GM04503 (cell line): ENCODE data around the gene KRT15.

Source experiments
- DNase-seq: peaks from one replicate; pipeline ENCODE4 v3.0.0-alpha.2; 2012; ENCODE audit warnings: low read depth

Gene KRT15

DNA sequence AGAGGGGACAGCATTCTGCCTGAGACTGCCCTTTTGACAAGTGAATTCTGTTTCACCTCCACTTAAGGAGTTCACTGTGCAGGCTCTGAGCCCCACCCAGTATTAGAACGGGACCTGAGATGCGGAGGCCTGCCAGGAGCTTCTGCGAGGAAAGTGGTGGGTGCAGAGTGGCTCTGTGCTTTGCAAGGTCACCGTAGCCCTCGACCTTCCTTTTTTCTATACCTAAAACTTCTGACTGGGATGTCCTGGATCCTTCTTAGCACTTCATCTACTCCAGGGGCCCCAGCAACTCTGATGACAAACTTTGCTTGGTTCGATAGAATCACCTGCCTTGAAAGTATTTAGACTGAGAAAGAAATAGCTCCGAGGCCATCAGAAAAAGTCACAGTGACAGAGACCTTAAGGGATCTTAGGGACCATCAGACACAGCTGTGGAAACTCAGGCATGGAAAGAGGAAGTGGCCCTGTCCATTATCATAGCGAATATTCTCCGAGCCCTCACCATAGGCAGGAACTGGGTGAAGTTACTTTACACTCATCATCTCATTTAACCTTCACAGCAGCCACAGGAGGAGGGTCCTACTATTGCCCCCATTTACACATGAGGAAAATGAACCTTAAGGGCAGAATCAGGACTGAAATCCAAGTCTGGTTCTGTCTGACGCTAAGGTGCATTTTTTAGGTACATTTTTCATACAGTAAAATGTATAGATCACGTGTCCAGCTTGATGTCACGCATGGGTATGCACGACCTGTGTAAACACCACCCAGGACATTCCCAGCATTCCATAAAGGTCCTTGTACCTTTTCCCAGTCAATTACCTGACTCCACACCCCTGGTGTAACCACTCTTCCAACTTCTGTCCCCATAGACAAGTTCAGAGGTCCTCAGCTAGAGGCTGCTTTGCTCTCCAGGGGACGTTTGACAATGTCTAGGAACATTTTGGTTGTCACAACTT is 12.6 kb downstream of the KRT15 start:
- DNase-seq: no peak

DNA sequence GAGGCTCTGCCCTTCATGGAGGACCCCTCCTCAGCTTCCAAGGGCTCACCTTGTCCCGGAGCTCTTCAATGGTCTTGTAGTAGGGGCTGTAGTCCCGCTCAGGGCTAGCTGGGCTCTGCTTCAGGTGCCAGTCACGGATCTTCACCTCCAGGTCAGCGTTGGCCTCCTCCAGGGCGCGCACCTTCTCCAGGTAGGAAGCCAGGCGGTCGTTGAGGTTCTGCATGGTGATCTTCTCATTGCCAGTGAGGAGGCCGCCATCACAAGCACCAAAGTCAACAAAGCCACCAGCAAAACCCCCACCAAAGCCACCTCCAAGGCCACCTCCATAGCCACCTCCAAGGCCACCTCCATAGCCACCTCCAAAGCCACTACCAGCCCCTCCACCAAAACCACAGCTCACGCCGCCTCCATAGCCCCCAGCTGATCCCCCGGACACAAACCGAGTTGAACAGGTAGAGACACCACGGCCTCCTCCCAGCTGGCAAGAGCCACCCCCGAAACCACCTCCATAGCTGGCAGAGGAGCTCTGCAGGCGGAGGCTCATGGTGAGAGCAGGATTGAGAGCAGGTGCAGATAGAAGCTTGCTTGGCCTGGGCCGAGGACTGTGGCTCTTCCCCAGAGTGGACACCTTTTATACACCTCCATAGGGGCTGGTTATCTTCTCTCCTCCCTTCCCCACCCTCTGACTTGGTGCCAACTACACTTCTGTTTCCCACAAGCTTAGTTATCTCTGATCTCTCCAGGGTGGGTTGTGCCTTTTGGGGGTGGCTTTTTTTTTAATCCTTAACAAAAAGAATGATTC is 13.5 kb downstream of the KRT15 start, which contains the start of gene KRT13:
KRT13 (minus strand) TSS at position 606 of the 802 bp plus-strand sequence; CDS start at position 544, 62 bp downstream.
- no peak for DNase-seq

- no peak for DNase-seq
Measured at GRCh38 chr17:41504246-41504977, 14.3 kb downstream of the KRT15 start.

- no peak for DNase-seq
Measured at GRCh38 chr17:41503202-41503601, 15.5 kb downstream of the KRT15 start.

DNA sequence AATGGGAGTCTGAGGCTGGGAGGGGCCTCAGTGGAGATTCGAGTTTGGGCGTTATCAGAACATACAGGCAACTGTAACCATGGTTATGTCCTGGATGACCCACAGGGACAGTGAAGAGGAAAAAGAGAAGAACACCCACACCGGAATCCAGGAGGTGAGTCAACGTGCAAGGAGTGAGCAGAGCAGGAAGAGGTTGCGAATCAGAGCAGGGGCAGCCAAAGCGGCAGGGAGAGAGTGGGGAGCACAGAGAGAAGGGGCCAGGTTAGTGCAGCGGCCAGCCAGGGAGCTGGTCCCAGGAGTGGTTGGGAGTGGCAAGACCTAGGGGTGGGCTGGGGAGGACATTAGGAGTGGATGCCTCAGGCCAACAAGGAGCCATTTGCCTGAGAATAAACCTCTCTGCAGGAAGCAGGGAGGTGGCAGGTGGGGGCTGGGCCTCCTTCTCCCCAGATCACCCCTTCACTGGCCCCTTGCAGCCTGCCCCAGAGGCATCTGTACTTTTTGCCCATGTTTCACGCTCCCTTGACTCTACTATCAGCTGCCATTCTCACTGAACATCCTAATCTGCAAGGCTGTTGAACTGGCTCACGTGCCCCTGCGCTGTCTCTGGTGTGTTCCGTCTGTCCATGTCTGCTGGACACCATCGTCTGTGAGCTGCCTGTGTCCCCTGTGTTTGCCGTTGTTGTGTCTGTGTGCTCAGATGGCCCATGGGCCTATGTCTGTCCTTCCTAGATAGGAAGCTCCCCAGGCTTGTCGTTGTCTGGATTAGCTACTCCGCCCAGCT is 18.4 kb downstream of the KRT15 start:
- no peak for DNase-seq

DNA sequence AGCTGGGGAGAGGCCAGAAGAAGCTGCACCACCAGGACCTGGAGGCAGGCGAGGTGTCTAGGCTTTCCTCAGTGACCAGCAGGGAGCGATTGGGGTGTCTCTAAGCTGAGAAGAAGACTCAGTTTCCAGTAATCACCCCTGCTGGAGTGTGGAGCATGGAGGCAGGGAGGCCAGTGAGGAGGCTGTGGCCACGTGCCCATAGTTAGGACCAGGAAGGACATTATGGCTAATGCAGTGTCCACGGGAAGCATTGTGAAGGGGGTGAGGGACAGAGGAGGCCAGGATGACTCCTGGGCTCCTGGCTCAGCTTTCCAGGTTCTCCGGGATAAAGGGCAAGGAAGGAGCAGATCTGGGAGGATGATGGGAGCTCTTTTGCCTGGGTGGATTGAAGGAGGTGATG is 19.0 kb downstream of the KRT15 start:
- no peak for DNase-seq

DNA sequence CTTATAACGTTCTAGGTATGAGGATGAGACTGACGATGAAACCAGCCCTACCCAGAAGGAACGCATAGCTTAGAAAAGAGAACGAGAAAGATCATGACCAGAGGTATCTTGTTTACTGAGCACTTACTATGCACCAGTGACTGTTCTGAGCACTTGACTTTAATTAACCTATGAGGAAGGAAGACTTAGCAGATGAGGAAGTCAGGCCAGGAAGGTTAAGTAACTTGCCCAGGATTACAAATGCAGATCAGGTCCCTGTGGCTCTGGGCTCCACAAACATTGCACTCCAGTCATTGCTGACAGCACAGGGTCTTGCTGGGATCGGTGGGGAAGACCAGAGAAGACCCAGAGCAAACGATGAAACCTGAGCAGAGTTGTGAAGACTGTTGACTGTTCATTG is 20.4 kb downstream of the KRT15 start:
- DNase-seq: no peak

- DNase-seq: peak; percentile 51
Measured at GRCh38 chr17:41496803-41497484, 21.7 kb downstream of the KRT15 start.

DNA sequence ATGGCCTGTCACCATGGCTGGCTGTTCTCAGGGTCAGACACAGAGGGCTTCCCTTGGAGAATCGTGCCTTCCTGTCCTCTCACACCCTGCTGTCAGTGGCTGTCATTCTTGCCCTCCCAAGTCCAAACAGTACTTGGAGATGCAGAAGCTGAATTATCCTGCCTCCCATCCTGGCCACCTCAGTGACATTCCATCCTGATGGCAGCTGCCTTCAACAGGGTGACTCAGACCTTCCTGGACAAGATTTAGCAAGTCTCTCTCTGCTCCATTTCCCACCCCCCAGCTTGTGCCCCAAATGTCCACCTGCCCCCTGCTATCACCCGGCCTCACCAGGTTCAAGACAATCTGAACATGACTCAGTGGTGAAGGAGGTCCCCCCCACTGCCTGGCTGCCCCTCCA is 24.2 kb downstream of the KRT15 start:
- DNase-seq: no peak

DNA sequence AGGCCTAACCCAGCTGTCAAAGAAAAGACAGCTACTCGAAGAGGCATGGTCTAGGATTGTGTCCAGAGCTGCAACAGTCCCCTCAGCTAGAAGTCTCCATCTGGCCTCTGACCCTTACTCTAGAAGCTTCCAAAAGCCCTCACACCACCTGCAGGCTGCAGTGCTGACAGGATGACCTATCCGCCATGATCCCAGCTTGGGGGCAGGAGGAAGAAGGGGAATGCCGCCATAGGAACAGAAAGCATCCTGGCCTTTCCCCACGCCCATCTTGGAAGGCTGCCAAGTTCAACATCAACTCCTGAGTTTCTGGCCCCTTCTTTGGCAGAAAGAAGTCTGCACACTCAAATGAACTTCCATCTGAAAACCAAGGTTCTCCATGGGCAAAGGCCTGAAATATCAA is 25.9 kb downstream of the KRT15 start:
- DNase-seq: no peak

GRCh38 chr17:41492351-41492750 is 26.3 kb downstream of the KRT15 start:
- DNase-seq: no peak

GRCh38 chr17:41491476-41491875 is 27.2 kb downstream of the KRT15 start:
- no peak for DNase-seq

- no peak for DNase-seq
Measured at GRCh38 chr17:41490000-41490990, 28.4 kb downstream of the KRT15 start.

GRCh38 chr17:41489531-41489930 is 29.2 kb downstream of the KRT15 start, which contains the start of gene KRT36:
Gene KRT36, minus strand, starts transcription at chr17:41489910. Its CDS starts 46 bp downstream, at chr17:41489864.
- no peak for DNase-seq

DNA sequence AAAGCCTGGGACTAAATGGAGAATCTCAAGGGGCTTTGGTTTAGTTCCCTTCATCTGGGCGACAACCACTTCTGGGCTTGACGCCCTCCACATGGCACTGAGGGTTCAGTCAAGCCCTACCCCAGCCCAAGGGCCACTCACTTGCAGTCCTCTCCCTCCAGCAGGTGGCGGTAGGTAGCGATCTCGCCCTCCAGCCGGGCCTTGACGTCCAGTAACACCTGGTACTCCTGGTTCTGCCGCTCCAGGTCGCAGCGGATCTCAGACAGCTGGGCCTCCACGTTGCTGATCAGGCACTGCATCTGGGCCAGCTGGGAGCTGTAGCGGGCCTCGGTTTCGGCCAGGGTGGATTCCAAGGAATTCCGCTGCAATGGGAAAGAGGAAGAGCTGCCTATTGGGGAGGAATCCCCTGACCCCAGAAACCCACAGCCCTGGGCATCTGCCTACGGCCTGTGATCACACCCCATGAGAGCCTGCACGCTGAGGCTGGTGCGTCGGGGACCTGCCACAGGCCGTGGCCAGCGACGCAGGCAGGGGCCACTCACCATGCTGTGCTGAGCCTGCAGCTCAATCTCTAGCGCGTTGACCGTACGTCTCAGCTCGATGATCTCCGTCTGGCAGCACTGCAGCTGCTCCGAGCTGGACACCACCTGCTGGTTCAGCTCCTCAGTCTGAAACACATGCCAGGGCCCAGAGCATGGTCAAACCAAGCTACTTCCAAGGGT is 31.7 kb downstream of the KRT15 start:
- no peak for DNase-seq

GRCh38 chr17:41486316-41486715 is 32.4 kb downstream of the KRT15 start:
- DNase-seq: no peak

DNA sequence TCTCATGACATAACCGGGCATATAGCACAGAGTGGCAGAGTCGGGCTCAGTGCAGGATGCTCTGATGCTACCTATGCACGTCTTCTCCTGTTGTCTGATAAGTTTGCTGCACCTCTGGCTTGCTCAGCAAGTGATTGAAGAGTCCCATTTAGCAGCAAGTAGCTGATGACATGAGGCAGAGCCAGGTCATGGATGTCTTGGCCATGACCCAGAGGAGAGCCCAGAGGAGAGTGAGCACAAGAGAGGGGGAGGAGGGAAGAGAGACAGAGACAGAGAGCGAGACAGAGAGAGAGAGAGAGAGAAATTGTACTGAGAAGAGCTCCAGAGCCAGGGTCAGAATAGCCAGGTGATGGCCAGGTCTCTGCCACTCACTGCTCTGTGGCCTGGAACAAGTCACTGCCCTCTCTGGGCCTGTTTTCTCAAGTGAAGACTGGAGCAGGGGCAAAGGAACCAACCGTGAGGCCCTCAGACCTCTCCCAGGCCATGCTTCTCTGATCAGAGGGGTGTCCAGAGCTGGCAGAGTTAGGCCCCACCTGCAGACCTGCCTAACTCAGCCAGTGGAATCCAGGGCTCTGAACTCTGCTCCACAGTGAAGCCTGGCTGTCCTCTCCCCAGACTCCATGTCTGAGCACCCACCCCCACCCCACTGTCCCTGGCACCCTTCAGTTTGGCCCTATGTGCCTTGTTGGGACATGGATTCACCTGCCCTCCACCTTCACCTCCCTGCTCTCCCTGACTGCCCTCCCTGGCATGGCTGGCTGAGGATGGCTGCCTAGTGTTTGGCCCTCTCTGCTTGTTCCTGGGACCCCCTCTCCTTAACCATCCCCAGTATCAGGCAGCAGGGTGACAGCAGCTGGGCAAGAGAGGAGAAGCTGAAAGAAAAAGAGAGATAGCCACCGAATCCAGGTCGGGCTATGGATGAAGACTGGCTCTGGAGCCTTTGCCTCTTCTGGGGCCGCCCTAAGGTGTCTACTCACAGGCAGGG is 33.5 kb downstream of the KRT15 start:
- no peak for DNase-seq
